B cell (primary cell): ENCODE data around the gene TK2. TPM values are rescaled to one million over a fixed set of nuclear protein-coding genes. Genes with fewer than 3 reads are reported as not detected.
A peak's percentile ranks its signal among the peaks of the same experiment; 100 is the strongest.

Experiments used
- ATAC-seq: fragments of 200-7000 bp; cut with Tn5 transposase; one replicate; pipeline ENCODE4 v1.10.0; 2021; ENCODE audit warnings: low read depth, mild to moderate bottlenecking, moderate number of reproducible peaks, moderate library complexity
- CTCF ChIA-PET: fragments of 350-600 bp; sonication (Branson Sonifier 250); formaldehyde crosslinking; loops from one replicate; lab custom pipeline; 2021; ENCODE audit warnings: antibody characterized with exemption, inconsistent platforms; lab: Charles Lee
- POLR2A ChIA-PET: fragments of 350-600 bp; sonication (Branson Sonifier 250); formaldehyde crosslinking; loops from one replicate; lab custom pipeline; 2021; ENCODE audit warnings: antibody characterized with exemption; lab: Charles Lee
- DNase-seq: peaks from one replicate; pipeline ENCODE4 v3.0.0; 2013
- H2AFZ ChIP-seq: 2 replicates; pipeline ENCODE4 v1.6.1; 2012; ENCODE audit warnings: mild to moderate bottlenecking, low read depth, low read length; ENCODE audit not compliant: insufficient read depth, poor library complexity, severe bottlenecking
- H3K27ac ChIP-seq, 2 donors: 1 replicate in 1 of 2; 2 replicates in 1 of 2; pipeline ENCODE4 v1.5.1; 2012 to 2013; ENCODE audit warnings: low read length in 2 of 2, mild to moderate bottlenecking in 2 of 2, moderate library complexity in 1 of 2
- H3K27me3 ChIP-seq, 4 experiments: fragments of 200-600 bp in 1 of 4; sonication (generic) in 1 of 4; replicated peaks in 1 of 4; 1 replicate in 2 of 4; 2 replicates in 2 of 4; pipeline versions ENCODE4 v1.6.1 to v1.7.0; 2013 to 2016; ENCODE audit warnings: low read length in 3 of 4, mild to moderate bottlenecking in 2 of 4, mixed read lengths in 1 of 4, moderate library complexity in 1 of 4; ENCODE audit not compliant: insufficient read depth in 4 of 4, control insufficient read depth in 3 of 4; ENCODE audit errors: control extremely low read depth in 1 of 4
- H3K36me3 ChIP-seq, 2 experiments: replicated peaks in 1 of 2; 1 replicate in 1 of 2; 2 replicates in 1 of 2; pipeline versions ENCODE4 v1.6.1 to v1.7.1; 2013; ENCODE audit warnings: low read length in 1 of 2; ENCODE audit not compliant: insufficient read depth in 2 of 2, control insufficient read depth in 1 of 2; ENCODE audit errors: control extremely low read depth in 1 of 2, extremely low read depth in 1 of 2
- H3K4me1 ChIP-seq, 2 donors: fragments of 200-600 bp in 1 of 2; sonication (generic) in 1 of 2; 1 replicate in 1 of 2; 2 replicates in 1 of 2; pipeline versions ENCODE4 v1.5.1 to v1.6.1; 2013 to 2017; ENCODE audit warnings: low read length in 2 of 2; ENCODE audit not compliant: control insufficient read depth in 2 of 2, insufficient read depth in 2 of 2
- H3K4me2 ChIP-seq: replicated peaks from 2 replicates; pipeline ENCODE3; 2012; ENCODE audit warnings: mild to moderate bottlenecking, low read depth, low read length; ENCODE audit not compliant: poor library complexity, severe bottlenecking
- H3K4me3 ChIP-seq, 5 experiments: fragments of 200-600 bp in 1 of 5; sonication (generic) in 1 of 5; 1 replicate in 3 of 5; 2 replicates in 2 of 5; pipeline versions ENCODE4 v1.5.1 to v1.7.0; 2011 to 2016; ENCODE audit warnings: low read length in 4 of 5, mild to moderate bottlenecking in 4 of 5, low read depth in 2 of 5, control low read depth in 1 of 5, moderate library complexity in 1 of 5; ENCODE audit not compliant: insufficient read depth in 1 of 5; ENCODE audit errors: control extremely low read depth in 1 of 5, extremely low read depth in 1 of 5
- H3K79me2 ChIP-seq: fragments of 200-600 bp; sonication (generic); one replicate; pipeline ENCODE4 v1.6.0; 2016; ENCODE audit warnings: low read length; ENCODE audit not compliant: control insufficient read depth, insufficient read depth
- H3K9ac ChIP-seq: fragments of 200-600 bp; sonication (generic); 2 replicates; pipeline ENCODE4 v1.6.1; 2017; ENCODE audit warnings: mild to moderate bottlenecking, low read length, moderate library complexity
- H3K9me3 ChIP-seq, 3 donors: one replicate each; pipeline versions ENCODE4 v1.6.1 to v1.7.1; 2013; ENCODE audit warnings: low read length in 2 of 3; ENCODE audit not compliant: control insufficient read depth in 2 of 3, insufficient read depth in 1 of 3; ENCODE audit errors: control extremely low read depth in 1 of 3
- H4K20me1 ChIP-seq: 2 replicates; pipeline ENCODE4 v1.6.0; 2012; ENCODE audit warnings: mild to moderate bottlenecking, low read length; ENCODE audit not compliant: insufficient read depth, control insufficient read depth, poor library complexity, severe bottlenecking
- H3K27ac Mint-ChIP-seq: one replicate; pipeline ENCODE4 v1.8.0; 2021; ENCODE audit warnings: mixed read lengths
- H3K27me3 Mint-ChIP-seq: one replicate; pipeline ENCODE4 v1.8.0; 2021; ENCODE audit warnings: mixed read lengths
- H3K4me1 Mint-ChIP-seq: one replicate; pipeline ENCODE4 v1.8.0; 2021; ENCODE audit warnings: mixed read lengths
- H3K4me3 Mint-ChIP-seq: one replicate; pipeline ENCODE4 v1.8.0; 2021; ENCODE audit warnings: mixed read lengths
- H3K9me3 Mint-ChIP-seq: one replicate; pipeline ENCODE4 v1.8.0; 2022; ENCODE audit warnings: mixed read lengths; ENCODE audit not compliant: insufficient read depth
- EZH2 ChIP-seq: IDR thresholded peaks from 2 replicates; pipeline ENCODE4 v1.6.1; 2012; ENCODE audit warnings: borderline replicate concordance, low read depth, mild to moderate bottlenecking, moderate library complexity, low read length; ENCODE audit not compliant: insufficient read depth, poor library complexity, severe bottlenecking
- WGBS: methylation state at CpG from one replicate; pipeline ENCODE4 v1.1.5; 2013; ENCODE audit warnings: missing lambda C conversion rate; ENCODE audit not compliant: insufficient coverage; 5-methylcytosine and 5-hydroxymethylcytosine counted together
- intact Hi-C: fragments of 100-400 bp; cut with micrococcal nuclease; formaldehyde crosslinking; loops from one replicate; pipeline ENCODE4 v1.10.0; 2022
- polyA plus RNA-seq: library from polyadenylated mRNA; depleted of rRNA; stranded (reverse); fragments of >200 nt; gene quantifications from 2 replicates; pipeline ENCODE4 v1.2.3, GENCODE V29; 2012
- total RNA-seq, 2 donors: library from RNA; stranded (reverse); fragments of 120-200 nt in 1 of 2; gene quantifications; 1 replicate in 1 of 2; 2 replicates in 1 of 2; pipeline versions ENCODE4 v1.2.3 to v1.2.4, GENCODE V29; 2013 to 2022
- TF ChIP-seq, protein P1 (sequence below): fragments of 200-600 bp; IDR thresholded peaks from one replicate; pipeline ENCODE4 v1.8.0; 2022; ENCODE audit warnings: antibody characterized with exemption, mild to moderate bottlenecking

Gene TK2
- total and polyA plus RNA-seq, 2 donors (not counting 1 experiment from before 2014, with no cell fraction given) = 2.9 to 9.7 TPM

DNA sequence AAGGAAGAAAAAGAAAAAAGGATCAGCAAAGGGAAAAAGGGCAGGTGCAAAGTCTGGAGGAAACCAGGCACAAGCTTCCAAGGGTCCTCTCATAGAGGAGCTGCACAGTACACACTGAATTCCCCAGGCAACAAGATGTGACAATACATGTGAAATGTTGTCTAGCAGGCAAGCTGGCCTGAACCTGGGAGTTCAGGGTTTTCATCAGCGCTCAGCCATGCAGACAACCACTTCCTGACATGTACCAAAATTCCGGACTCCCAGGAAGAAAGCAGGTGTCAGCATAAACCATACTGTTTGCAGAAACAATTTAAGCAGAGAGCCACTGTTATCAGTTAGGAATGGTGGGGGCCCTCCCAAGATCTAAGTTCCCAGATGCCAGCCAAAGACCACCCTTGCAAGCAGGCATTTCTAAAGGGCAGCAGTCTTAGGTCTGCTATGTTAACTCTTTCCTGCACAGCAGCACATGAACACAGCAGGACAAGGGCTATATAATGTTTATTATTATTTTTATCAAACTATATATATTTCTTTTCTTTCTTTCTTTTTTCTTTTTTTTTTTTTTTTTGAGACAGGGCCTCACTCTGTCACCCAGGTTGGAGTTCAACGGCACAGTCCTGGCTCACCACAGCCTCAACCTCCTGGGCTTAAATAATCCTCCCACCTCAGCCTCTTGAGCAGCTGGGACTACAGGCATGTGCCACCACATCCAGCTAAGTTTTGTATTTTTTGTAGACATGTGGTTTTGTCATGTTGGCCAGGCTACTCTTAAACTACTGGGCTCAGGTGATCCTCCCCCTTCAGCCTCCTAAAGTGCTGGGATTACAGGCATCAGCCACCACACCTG lies 10.1 kb downstream of the TK2 start:
- no peaks in the 10 kb centered on the region for H3K9me3 ChIP-seq
- no peak overlapping the region for H2AFZ ChIP-seq
- peak overlapping the region; percentile 55 for H3K4me2 ChIP-seq
- peak overlapping the region in 3 of 5 experiments; percentile 2 to 19 (median 2) for H3K4me3 ChIP-seq
- no peaks in the 10 kb centered on the region for H3K36me3 ChIP-seq
- H3K4me1 Mint-ChIP-seq = peaks cover 58% of the 10 kb centered on the region
- no peak overlapping the region for H3K27ac ChIP-seq
- no peaks in the 10 kb centered on the region for H3K27me3 ChIP-seq
- ATAC-seq (peak; percentile 80), DNase-seq (peak; percentile 62)
- no peaks in the 10 kb centered on the region for H3K27me3 Mint-ChIP-seq
- peak overlapping the region; percentile 62 for H3K4me3 Mint-ChIP-seq
- ChIA-PET CTCF (interaction anchor here (0.9 to 1.4 kb wide), 4 partner anchors 8 to 55 kb away, joined by 3 to 6 read pairs (median 4); no protein-coding TSS in a partner anchor), POLR2A (interaction anchor here (0.7 to 1.5 kb wide), 3 partner anchors 9 to 1874 kb away, joined by 3 to 6 read pairs (median 4); no protein-coding TSS in a partner anchor)
- H3K79me2 ChIP-seq = no peaks in the 10 kb centered on the region
- H3K27ac Mint-ChIP-seq = peak overlapping the region; percentile 60
- H3K9me3 Mint-ChIP-seq = no peaks in the 10 kb centered on the region
- TF ChIP-seq EZH2 = no peak
- TF ChIP-seq, protein P1, sequence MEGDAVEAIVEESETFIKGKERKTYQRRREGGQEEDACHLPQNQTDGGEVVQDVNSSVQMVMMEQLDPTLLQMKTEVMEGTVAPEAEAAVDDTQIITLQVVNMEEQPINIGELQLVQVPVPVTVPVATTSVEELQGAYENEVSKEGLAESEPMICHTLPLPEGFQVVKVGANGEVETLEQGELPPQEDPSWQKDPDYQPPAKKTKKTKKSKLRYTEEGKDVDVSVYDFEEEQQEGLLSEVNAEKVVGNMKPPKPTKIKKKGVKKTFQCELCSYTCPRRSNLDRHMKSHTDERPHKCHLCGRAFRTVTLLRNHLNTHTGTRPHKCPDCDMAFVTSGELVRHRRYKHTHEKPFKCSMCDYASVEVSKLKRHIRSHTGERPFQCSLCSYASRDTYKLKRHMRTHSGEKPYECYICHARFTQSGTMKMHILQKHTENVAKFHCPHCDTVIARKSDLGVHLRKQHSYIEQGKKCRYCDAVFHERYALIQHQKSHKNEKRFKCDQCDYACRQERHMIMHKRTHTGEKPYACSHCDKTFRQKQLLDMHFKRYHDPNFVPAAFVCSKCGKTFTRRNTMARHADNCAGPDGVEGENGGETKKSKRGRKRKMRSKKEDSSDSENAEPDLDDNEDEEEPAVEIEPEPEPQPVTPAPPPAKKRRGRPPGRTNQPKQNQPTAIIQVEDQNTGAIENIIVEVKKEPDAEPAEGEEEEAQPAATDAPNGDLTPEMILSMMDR = no peak
- peaks cover 38 to 43% of the 10 kb centered on the region in 2 donors for H3K4me1 ChIP-seq
- WGBS = no CpG with 5 or more reads among the region's 3 CpGs
- no peaks in the 10 kb centered on the region for H4K20me1 ChIP-seq
- intact Hi-C loops = loop anchor here (1.0 kb wide), 2 partner anchors 9 to 15 kb away; no protein-coding TSS in a partner anchor
- no peak overlapping the region for H3K9ac ChIP-seq
